Fibroblast of lung (primary cell): ENCODE results near the gene EPS8.

Experiments
- EZH2 ChIP-seq: IDR thresholded peaks from 2 replicates; pipeline ENCODE4 v1.5.1; 2012; ENCODE audit warnings: low read length, control low read depth, mild to moderate bottlenecking; ENCODE audit errors: missing control alignments
- TF ChIP-seq, protein P1 (sequence below), 2 donors: IDR thresholded peaks in 1 of 2; conservative IDR thresholded peaks in 1 of 2; 1 replicate in 1 of 2; 2 replicates in 1 of 2; pipeline ENCODE4 v1.5.1; 2011 to 2012; ENCODE audit warnings: low read length in 2 of 2, control low read depth in 1 of 2, inconsistent platforms in 1 of 2, low read depth in 1 of 2, mild to moderate bottlenecking in 1 of 2

GRCh38 chr12:15627995-15628945, 160.9 kb downstream of the EPS8 start:
- TF ChIP-seq, protein P1, sequence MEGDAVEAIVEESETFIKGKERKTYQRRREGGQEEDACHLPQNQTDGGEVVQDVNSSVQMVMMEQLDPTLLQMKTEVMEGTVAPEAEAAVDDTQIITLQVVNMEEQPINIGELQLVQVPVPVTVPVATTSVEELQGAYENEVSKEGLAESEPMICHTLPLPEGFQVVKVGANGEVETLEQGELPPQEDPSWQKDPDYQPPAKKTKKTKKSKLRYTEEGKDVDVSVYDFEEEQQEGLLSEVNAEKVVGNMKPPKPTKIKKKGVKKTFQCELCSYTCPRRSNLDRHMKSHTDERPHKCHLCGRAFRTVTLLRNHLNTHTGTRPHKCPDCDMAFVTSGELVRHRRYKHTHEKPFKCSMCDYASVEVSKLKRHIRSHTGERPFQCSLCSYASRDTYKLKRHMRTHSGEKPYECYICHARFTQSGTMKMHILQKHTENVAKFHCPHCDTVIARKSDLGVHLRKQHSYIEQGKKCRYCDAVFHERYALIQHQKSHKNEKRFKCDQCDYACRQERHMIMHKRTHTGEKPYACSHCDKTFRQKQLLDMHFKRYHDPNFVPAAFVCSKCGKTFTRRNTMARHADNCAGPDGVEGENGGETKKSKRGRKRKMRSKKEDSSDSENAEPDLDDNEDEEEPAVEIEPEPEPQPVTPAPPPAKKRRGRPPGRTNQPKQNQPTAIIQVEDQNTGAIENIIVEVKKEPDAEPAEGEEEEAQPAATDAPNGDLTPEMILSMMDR (conservative IDR thresholded peaks at IDR 0.05 in 1 of 2, IDR thresholded peaks at IDR 0.05 in 1 of 2; ENCODE audit: low read depth in 1 of 2, low read length in 2 of 2): no peak
- no peak for TF ChIP-seq EZH2
